Neural progenitor cell (in vitro differentiated cells): ENCODE results near the gene SRPK1.

Source experiments
- EZH2 ChIP-seq: fragments of 200-600 bp; sonication (generic); IDR thresholded peaks from 2 replicates; pipeline ENCODE4 v1.6.1; 2017; ENCODE audit warnings: antibody characterized with exemption, mild to moderate bottlenecking, moderate library complexity
- TF ChIP-seq, protein P1 (sequence below): fragments of 200-600 bp; sonication (generic); IDR thresholded peaks from 2 replicates; pipeline ENCODE4 v1.5.1; 2017; ENCODE audit warnings: antibody characterized with exemption, mild to moderate bottlenecking

DNA sequence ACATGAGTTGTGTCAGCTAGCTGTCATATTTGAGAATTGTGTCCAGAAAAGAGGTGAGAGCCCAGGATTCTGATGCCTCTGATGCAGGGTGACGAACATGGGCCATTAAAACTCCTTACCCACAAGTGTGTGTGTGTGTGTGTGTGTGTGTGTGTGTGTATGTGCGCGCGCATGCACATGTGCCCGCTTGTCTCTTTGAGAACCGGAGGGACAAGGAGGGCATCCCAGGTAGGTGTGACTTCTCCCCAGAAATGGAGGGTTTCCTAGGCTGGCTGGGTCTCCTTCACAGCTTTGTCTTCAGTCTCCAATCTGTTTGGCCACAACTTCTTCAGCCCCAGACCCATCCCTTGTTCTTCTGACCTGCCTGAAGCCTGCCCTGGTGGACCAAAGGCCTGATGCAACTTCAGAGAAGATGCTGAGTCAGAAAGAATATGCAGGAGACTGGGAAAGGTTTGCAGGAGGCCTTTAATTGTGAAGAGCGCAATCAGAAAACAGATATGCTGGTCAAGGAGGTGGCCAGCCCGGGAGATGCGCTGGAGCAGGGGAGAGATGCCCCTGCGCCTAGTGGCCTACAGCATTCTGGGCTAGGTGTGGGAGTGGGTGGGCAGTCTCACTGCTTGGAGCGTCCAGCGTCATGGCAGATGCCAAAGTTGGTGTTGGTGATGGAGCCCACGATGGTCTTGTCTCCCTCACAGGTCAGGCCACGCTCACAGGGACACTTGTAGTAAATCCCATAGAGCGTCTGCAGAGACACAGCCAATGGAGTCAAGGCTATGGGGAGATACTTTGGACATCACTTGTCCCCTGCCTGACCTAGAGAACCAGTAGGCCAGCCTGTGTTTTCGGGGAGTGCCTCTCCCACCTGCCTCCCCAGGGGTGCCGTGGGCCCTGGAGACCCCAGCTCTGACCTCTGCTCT is 126.1 kb downstream of the SRPK1 start:
- no peak for TF ChIP-seq EZH2
- TF ChIP-seq, protein P1, sequence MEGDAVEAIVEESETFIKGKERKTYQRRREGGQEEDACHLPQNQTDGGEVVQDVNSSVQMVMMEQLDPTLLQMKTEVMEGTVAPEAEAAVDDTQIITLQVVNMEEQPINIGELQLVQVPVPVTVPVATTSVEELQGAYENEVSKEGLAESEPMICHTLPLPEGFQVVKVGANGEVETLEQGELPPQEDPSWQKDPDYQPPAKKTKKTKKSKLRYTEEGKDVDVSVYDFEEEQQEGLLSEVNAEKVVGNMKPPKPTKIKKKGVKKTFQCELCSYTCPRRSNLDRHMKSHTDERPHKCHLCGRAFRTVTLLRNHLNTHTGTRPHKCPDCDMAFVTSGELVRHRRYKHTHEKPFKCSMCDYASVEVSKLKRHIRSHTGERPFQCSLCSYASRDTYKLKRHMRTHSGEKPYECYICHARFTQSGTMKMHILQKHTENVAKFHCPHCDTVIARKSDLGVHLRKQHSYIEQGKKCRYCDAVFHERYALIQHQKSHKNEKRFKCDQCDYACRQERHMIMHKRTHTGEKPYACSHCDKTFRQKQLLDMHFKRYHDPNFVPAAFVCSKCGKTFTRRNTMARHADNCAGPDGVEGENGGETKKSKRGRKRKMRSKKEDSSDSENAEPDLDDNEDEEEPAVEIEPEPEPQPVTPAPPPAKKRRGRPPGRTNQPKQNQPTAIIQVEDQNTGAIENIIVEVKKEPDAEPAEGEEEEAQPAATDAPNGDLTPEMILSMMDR: no peak
